ENCODE measurements around the gene RAMP1. TPM values are rescaled to one million over a fixed set of nuclear protein-coding genes. Genes with fewer than 3 reads are reported as not detected.

Gene RAMP1
- total RNA-seq, 4 donors from 2014 or later: 1.3 to 50.8 (median 31.5) TPM

DNA sequence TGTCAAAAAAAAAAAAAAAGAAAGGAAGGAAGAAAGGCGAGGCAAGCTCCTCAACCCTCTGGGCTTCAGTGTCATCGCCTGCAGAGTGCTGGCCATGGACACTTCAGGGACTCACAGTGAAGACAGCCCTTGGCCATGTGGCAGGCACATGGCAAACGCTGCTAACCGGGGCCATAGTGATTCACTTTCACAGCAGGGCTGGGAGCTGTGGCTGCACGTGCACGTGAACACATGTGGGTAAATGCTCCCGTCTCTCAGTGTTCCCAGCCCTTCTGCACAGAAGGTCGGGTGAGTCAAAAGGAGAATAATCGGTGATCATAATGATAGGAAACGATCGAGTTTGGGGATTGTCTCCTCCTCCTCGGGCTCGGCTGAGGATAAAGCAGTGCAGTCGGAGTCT lies 61.2 kb downstream of the RAMP1 start:
- ATAC-seq (ENCODE audit: low FRiP score) (no peak), DNase-seq (ENCODE audit: low spot score) (no peak)
- TF ChIP-seq, protein P1, sequence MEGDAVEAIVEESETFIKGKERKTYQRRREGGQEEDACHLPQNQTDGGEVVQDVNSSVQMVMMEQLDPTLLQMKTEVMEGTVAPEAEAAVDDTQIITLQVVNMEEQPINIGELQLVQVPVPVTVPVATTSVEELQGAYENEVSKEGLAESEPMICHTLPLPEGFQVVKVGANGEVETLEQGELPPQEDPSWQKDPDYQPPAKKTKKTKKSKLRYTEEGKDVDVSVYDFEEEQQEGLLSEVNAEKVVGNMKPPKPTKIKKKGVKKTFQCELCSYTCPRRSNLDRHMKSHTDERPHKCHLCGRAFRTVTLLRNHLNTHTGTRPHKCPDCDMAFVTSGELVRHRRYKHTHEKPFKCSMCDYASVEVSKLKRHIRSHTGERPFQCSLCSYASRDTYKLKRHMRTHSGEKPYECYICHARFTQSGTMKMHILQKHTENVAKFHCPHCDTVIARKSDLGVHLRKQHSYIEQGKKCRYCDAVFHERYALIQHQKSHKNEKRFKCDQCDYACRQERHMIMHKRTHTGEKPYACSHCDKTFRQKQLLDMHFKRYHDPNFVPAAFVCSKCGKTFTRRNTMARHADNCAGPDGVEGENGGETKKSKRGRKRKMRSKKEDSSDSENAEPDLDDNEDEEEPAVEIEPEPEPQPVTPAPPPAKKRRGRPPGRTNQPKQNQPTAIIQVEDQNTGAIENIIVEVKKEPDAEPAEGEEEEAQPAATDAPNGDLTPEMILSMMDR (IDR thresholded peaks at IDR 0.05): no peak

DNA sequence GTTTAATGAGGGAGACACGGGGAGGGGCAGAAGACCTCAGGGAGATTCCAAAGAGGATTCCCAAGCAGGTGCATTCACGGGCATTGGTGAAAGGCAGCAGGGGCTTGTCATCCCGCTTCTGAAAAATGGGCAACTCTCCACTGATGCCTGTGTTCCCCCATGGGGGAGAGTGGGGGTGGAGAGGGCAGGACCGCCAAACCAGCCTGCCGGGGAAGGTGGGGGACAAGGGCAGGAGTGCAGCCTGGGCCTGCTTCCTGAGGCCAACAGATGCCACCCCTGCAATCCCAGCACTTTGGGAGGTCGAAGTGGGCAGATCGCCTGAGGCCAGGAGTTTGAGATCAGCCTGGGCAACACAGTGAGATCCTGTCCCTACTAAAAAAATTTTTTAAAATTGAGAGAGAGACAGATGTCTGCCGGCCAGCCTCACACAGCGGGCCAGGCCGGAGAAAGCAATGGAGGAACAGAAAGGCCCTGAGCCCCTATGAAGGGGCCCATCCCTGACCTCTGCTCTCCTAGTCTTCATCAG lies 62.6 kb downstream of the RAMP1 start:
- TF ChIP-seq, protein P1 (IDR thresholded peaks at IDR 0.05): no peak
- no peak for DNase-seq (ENCODE audit: low spot score)
- ATAC-seq (ENCODE audit: low FRiP score): no peak

DNA sequence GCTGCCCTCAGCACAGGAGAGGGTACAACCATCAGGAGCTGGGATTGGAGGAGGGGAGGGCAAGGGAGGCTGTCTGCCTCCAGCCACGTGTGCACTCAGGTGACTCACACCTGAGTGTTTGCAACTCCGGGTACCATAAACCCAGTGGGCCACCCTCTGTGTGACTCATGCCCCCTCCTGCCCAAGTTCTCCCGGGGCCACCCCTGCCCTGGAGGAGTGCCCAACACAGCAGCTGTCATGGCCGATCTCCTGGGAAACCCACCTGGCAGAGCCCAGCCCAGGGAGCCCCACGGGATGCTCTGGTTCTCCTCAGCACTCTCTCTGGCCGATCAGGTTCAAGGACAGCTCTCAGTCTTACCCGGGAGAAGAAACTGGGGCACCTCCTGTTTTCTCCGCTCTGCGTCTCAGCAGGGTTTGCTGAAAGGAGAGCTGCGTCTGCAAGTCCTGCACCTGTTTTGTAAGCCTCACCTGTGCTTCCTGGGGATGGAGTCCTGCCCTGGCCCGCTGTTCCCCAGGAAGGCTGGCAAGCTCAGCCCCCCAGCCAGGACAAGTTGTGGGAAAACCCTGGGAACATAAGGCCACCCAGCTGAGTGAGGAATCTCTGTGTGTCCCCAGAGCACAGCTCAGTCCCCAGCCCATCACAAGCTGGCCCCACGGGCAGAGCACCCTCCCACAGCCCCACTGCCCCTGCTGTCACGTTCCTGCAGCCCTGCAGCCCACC lies 63.4 kb downstream of the RAMP1 start:
- peak; percentile 38 for ATAC-seq (ENCODE audit: low FRiP score)
- no peak for DNase-seq (ENCODE audit: low spot score)
- TF ChIP-seq, protein P1 (IDR thresholded peaks at IDR 0.05): no peak

GRCh38 chr2:237923481-237924163 lies 64.2 kb downstream of the RAMP1 start:
- DNase-seq (ENCODE audit: low spot score) (no peak), ATAC-seq (ENCODE audit: low FRiP score) (peak; percentile 39)
- TF ChIP-seq, protein P1 (IDR thresholded peaks at IDR 0.05): peak in 1 of 3 donors; percentile 63

DNA sequence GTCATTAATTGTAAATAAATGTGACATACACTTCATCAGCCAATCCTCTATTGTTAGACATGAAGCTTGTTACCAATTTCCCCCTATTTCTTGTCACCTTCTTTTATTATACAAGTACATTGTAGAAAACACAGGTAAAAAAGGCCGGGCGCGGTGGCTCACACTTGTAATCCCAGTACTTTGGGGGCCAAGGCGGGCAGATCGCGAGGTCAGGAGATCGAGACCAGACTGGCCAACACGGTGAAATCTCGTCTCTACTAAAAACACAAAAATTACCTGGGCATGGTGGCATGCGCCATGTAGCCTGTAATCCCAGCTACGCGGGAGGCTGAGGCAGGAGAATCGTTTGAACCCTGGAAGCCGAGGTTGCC lies 64.7 kb downstream of the RAMP1 start:
- ATAC-seq (ENCODE audit: low FRiP score) (no peak), DNase-seq (ENCODE audit: low spot score) (no peak)
- TF ChIP-seq, protein P1 (IDR thresholded peaks at IDR 0.05): no peak

GRCh38 chr2:237927135-237927534 lies 67.7 kb downstream of the RAMP1 start:
- ATAC-seq (ENCODE audit: low FRiP score) (no peak), DNase-seq (ENCODE audit: low spot score) (no peak)
- TF ChIP-seq, protein P1 (IDR thresholded peaks at IDR 0.05): no peak

Data from omental fat pad (tissue), 4 donors.